Measurements from ENCODE around the gene DNAJB8.

GRCh38 chr3:128486681-128487537 is 20.2 kb upstream of the DNAJB8 start:
- no peak for TF ChIP-seq CTCF (conservative IDR thresholded peaks at IDR 0.05 in 1 of 2, IDR thresholded peaks at IDR 0.05 in 1 of 2; ENCODE audit: extremely low read depth in 1 of 2, insufficient read depth in 1 of 2, low read depth in 1 of 2, low read length in 2 of 2)
- TF ChIP-seq EZH2 (IDR thresholded peaks at IDR 0.05; ENCODE audit: borderline replicate concordance, low read length): peak; percentile 7
